ENCODE data around the gene ITPRIP. TPM values are rescaled to one million over a fixed set of nuclear protein-coding genes. Genes with fewer than 3 reads are reported as not detected.

Gene ITPRIP
- total RNA-seq, 1 donor from 2014 or later: 85.1 TPM

DNA sequence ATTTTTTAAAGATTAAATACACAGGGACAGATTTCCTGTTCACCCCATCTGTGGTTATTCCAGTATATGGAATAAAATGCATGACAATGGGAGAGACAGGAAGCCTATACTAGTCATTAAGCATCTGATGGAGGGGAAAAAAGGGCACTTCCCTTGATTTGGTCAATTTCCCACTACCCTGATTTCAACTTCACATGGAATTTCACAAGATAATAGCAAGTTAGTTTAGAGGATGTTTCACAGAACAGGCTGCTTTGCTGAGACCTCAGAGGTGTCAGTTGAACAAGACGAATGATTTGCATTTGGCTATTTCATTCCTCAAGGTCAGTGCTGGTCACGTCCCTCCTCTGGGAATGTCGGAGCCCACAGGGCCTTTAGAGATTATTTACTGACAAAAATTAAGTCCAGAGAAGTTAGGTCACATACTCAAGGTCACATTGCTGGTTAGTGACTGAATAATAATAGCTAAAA is 4.7 kb upstream of the ITPRIP start:
- DNase-seq (ENCODE audit: extremely low read depth, low read depth, low spot score): no peak

- no peak for DNase-seq (ENCODE audit: extremely low read depth, low read depth, low spot score)
These were observed 2.4 kb upstream of the ITPRIP start for GRCh38 chr10:104340641-104341040.

- no peak for DNase-seq (ENCODE audit: extremely low read depth, low read depth, low spot score)
These were observed 1.9 kb upstream of the ITPRIP start for GRCh38 chr10:104340111-104340526.

DNA sequence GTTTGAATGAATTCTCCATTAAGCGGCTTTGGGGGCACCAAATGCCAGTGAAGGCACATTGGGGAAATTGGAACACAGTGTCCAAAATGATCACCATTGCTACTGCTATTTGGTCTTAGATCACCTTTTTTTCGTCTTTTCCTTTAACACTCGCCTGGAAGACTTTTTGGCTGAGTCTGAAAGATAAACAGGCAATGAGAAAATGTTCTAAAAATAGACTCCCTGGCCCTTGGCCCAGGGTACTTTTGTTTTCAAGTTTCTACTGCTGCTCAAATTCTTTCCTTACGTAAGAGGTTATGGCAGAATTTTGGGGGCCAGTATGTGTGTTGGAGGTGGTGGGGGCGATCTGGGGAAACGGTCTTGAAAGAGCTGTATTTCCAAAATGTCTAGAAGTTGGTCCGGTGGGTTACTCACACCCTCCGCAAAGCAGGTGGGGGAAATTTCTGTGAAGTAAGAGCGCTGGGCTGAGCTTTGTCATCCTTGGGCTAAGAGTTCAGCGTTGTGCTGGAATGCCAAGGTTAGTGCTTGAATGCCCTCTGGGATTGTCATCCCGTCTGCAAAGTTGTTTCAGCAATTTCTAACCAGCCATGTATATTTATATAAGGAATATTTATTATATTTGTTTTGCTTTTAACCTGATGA is 1.3 kb upstream of the ITPRIP start:
- DNase-seq (ENCODE audit: extremely low read depth, low read depth, low spot score): no peak

GRCh38 chr10:104337521-104337984 is 712 bp downstream of the ITPRIP start:
- DNase-seq (ENCODE audit: extremely low read depth, low read depth, low spot score): no peak

DNA sequence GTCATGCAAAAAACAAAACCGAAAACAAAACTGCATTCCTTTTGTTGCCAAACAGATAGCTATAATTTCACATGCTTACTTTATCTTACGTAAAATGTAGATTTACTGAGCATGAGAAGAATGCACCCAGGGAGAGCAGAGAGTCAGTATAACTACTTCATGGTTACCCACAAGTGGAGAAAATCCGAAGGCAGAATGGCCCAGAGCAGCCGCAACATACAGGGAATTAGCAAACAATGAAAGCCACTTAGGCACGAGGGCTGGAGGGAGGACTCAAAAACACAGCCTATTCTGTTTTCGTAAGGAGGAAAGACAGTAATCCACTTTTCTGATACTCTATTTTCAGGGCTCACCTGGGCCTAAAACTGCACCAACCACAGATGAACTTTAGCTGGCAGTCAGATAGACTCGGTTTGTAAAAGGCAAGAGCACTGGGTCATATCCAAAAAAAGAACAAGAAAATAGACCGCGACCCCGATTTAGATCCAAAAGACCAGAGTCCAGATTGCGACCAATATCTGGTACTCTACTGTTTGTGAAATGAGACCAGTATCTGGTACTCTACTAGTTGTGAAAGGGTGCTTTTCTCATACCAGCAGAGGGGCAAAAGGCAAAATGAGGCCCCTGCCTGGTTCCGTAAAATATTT is 1.3 kb downstream of the ITPRIP start:
- no peak for DNase-seq (ENCODE audit: extremely low read depth, low read depth, low spot score)

DNA sequence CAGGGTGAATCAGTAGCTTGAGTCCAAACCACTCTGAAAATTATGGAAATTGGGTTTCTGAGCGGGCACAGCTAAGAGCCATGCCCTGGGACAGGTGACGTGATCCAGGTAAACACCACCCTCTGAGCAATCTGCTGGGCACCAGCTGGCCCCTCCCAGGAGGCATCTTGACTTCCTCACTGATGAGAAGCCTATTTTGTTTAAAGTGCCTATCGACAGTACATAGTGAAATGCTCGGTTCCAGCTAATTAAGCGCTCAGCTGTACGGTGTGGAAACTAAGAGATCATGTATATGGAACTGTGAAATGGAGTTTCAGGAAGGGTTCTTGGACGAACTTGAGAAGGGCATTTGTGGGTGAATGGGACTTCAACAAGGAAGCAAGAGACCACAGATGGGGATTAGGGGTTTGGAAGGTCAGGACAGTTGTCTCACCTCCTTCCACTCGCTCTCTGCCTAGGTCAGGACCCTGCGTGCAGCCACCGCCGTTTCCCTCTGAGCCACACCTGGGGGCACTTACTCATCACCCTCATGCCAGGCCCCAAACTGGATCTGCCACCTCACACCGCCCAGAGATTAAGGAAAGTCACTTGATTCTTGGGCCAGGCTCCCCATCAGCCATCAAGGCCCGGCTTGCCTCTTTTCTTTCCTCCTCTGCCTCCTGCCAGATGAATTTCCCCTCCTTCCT is 3.2 kb downstream of the ITPRIP start:
- DNase-seq (ENCODE audit: extremely low read depth, low read depth, low spot score): no peak

GRCh38 chr10:104334561-104334960 is 3.7 kb downstream of the ITPRIP start:
- DNase-seq (ENCODE audit: extremely low read depth, low read depth, low spot score): no peak

DNA sequence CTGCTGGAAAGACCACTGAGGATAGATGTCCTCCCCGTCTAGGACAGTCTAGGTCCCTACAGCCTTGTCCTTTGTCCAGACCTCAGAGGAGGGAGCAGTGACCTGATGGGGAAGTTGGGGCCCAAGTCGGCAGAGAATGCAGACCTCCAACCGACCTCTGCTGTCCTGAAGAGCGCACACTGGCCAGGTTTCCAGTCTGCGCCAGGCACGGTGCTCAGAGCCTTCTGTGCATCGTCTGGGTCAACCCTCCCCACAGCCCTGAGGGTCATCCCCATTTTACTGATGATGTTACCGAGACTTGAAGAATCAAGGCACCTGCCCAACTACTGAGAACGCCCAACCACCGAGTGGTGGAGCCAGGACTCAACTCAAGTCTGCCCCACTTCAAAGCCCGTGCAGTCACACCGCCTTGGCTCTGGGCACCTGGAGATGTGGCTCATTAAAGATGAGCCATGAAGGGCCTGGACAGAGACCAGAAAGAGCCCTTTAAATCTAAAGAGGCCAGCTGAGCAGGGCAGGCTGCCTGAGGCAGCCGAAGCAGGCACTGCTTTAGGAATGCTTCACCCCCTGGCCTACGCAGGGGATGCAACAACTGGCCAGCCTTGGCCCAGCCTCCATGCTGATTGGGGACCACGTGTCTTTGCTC is 4.4 kb downstream of the ITPRIP start:
- DNase-seq (ENCODE audit: extremely low read depth, low read depth, low spot score): no peak

DNA sequence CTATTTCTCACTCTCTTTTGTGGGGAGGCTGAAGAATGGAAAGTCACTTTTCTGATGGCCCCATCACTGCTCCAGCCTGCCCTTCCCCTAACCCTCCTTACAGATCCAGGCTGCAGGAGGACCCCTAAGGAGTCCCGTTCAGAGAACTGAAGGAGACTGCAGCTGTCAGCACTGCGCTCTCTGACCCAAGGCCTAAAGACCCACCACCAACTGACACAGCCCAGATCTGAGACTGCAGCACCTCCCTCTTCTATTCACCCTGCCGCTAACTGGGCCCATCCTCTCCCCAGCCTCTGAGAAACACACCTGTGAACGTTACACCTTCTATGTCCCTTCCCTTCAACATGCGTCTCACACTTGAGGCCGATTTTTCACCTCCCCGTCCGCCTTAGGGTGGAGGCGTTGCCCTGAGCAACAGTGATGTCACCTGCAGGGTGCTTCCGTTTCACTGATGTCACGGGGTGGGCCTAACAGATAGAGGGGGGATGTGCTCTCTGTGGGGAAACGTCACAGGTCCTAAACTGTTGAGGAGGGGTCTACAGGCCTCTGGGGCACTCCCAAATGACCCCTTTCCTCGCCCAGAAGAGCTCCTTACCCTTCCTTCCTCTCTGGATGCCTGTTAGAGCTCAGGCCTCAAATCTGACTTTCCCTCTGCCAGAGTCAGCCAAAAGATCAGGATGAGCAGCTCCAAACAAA is 5.1 kb downstream of the ITPRIP start:
- no peak for DNase-seq (ENCODE audit: extremely low read depth, low read depth, low spot score)

DNA sequence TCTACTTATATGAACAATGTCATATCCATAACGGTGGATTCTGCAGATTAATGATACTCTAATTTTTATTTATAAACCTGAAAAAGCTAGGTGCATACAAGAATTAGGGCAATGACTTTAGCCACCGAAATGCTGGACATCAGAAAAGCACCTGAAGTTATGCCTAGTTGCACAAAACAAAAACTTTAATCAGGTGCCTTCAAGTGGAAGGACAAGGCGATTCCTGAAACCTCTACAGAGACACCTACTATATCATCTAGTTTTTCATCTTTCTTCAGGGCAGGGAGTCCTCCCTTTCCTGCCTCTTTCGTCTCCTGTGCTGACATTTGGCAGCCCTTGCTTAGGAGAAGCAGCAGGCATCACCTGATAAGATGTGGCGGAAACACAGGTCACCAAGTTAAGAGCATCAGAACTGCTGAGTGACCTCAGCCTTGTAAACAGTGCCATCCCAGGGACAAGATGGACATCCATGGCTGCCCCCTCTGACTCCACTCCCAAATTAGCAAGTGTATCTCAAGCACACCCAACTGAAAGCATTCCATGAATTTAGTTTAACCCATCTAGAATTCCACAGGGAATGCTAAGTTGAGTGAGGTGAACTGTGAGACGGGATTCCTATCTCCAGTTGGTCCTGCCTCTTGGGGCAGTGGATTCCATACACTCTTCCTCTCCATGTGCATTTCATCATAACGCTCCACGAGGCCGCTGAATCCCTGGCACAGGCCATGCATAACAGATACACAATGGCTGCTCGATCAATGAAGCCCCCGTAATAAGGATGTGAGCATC is 5.8 kb downstream of the ITPRIP start:
- no peak for DNase-seq (ENCODE audit: extremely low read depth, low read depth, low spot score)

DNA sequence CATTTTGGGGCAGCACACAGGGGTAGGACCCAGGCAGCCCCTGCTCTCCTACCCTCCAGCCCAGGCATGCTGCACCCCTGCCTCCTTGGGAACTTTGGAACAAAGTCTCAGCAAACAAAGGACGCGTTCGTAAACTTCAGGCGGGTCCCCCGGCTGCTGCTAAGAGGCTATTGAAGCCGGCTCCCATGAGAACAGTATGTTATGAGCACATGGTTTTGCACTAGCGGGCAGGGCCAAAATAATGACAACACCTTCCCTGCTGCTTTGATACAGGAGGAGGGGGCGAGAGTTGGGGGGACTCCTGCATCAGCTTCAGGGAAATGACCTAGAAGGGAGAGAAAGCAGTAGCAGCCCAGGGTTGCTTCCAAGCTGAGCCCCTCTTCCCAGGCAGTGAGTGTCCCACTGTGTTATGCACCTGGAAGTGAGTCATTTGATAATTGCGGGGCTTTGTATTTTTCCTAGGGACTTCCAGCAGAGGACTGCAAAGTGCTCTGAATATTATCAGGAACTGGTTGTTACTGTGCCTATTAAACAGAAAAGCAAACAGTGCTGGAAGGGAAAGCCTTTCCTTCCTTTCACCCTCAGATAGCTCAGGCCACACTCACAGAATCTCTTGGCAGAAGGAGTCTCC is 6.9 kb downstream of the ITPRIP start:
- no peak for DNase-seq (ENCODE audit: extremely low read depth, low read depth, low spot score)

- DNase-seq (ENCODE audit: extremely low read depth, low read depth, low spot score): no peak
These were observed 7.8 kb downstream of the ITPRIP start for GRCh38 chr10:104330168-104331110.

DNA sequence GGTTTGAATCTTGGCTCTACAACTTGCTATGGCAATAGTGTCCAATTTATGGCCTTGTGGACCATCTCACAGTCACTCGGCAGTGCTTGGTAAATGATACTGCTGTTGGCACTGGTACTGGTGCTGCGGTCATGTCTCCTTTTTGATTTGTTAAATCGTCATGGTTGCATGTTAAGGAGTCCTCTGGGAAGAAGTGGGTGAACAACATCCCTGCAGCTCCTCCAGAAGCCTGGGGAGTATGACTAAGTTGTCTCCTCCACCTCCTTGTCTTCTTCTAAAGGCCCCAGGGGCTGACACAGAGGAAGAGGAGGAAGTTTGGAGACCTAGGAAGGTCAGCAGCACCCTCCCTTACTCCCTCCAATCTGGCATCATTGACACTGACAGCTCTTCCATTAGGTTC is 8.5 kb downstream of the ITPRIP start:
- no peak for DNase-seq (ENCODE audit: extremely low read depth, low read depth, low spot score)

GRCh38 chr10:104328896-104329710 is 9.2 kb downstream of the ITPRIP start:
- DNase-seq (ENCODE audit: extremely low read depth, low read depth, low spot score): no peak

DNA sequence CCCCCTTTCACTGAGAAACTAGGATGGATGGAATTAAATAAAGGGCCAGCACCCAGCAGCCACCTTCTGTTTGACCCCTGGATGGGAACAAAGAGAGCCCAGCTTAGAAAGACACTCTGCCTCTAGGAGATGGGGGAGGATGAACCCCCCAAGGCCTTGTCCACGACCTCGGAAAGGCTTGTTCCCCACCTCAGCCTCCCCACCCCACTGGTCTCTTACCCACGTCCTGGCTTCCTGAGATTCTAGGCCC is 9.7 kb downstream of the ITPRIP start:
- DNase-seq (ENCODE audit: extremely low read depth, low read depth, low spot score): no peak

GRCh38 chr10:104327745-104328645 is 10.3 kb downstream of the ITPRIP start:
- no peak for DNase-seq (ENCODE audit: extremely low read depth, low read depth, low spot score)
